HepG2 (cell line): Measurements from ENCODE around the gene PPP1R18. TPM values are rescaled to one million over a fixed set of nuclear protein-coding genes. Genes with fewer than 3 reads are reported as not detected.
A peak's percentile ranks its signal among the peaks of the same experiment; 100 is the strongest.

ENCODE experiments used
- ARNT ChIP-seq: fragments of 450-650 bp; IDR thresholded peaks from 2 replicates; pipeline ENCODE4 v1.6.1; 2017
- ATF7-NPFF ChIP-seq: sonication (generic); formaldehyde crosslinking; IDR thresholded peaks from 2 replicates; pipeline ENCODE4 v1.8.1; 2023; ENCODE audit warnings: mild to moderate bottlenecking, low read depth, missing genetic modification reagents, moderate library complexity
- DBP ChIP-seq: sonication (generic); formaldehyde crosslinking; IDR thresholded peaks from 2 replicates; pipeline ENCODE4 v1.4.0; 2020; ENCODE audit warnings: missing genetic modification reagents; ENCODE audit errors: not compliant biosample characterization
- GLMP ChIP-seq: sonication (generic); formaldehyde crosslinking; IDR thresholded peaks from 2 replicates; pipeline ENCODE4 v1.9.0; 2021; ENCODE audit warnings: missing genetic modification reagents, mild to moderate bottlenecking, borderline replicate concordance
- KLF12 ChIP-seq: sonication (generic); formaldehyde crosslinking; IDR thresholded peaks from 2 replicates; pipeline ENCODE4 v1.4.0; 2020; ENCODE audit warnings: missing genetic modification reagents, borderline replicate concordance
- KMT2B ChIP-seq: IDR thresholded peaks from 2 replicates; pipeline ENCODE4 v1.6.1; 2016; ENCODE audit warnings: missing genetic modification reagents, missing compliant biosample characterization
- MIER3 ChIP-seq: IDR thresholded peaks from 2 replicates; pipeline ENCODE4 v1.6.1; 2016; ENCODE audit warnings: missing compliant biosample characterization, borderline replicate concordance
- MYC ChIP-seq: sonication (generic); formaldehyde crosslinking; IDR thresholded peaks from 2 replicates; pipeline ENCODE4 v1.9.0; 2021; ENCODE audit warnings: missing genetic modification reagents, borderline replicate concordance
- NCOA1 ChIP-seq: sonication (generic); formaldehyde crosslinking; IDR thresholded peaks from 2 replicates; pipeline ENCODE4 v1.9.0; 2021; ENCODE audit warnings: missing genetic modification reagents
- PAWR ChIP-seq: sonication (generic); formaldehyde crosslinking; IDR thresholded peaks from 2 replicates; pipeline ENCODE4 v1.4.0; 2020; ENCODE audit warnings: missing genetic modification reagents, mild to moderate bottlenecking, borderline replicate concordance
- YEATS2 ChIP-seq: sonication (generic); formaldehyde crosslinking; IDR thresholded peaks from 2 replicates; pipeline ENCODE4 v1.4.0; 2020; ENCODE audit warnings: missing genetic modification reagents, borderline replicate concordance
- ZKSCAN5 ChIP-seq: sonication (generic); formaldehyde crosslinking; IDR thresholded peaks from 2 replicates; pipeline ENCODE4 v1.5.1; 2020; ENCODE audit warnings: mild to moderate bottlenecking, missing genetic modification reagents
- ZNF17 ChIP-seq: sonication (generic); formaldehyde crosslinking; IDR thresholded peaks from 2 replicates; pipeline ENCODE4 v1.5.0; 2020; ENCODE audit warnings: mild to moderate bottlenecking, missing genetic modification reagents
- polyA plus RNA-seq, 8 experiments: library from polyadenylated mRNA; depleted of rRNA in 3 of 8; stranded (reverse) in 7 of 8; unstranded in 1 of 8; fragments of >200 nt; fragmentation: Illumina TruSeq in 4 of 8; extraction: Trizol in 4 of 8; gene quantifications; 2 replicates each; pipeline versions ENCODE4 v1.2.1 to v1.2.3, GENCODE V29; 2011 to 2016; ENCODE audit warnings: low read depth in 4 of 8, missing spikeins in 1 of 8, mixed read lengths in 1 of 8; ENCODE audit not compliant: insufficient read depth in 1 of 8
- total RNA-seq, 5 experiments: library from RNA; depleted of rRNA; stranded (reverse); fragments of >200 nt; fragmentation: Illumina TruSeq; extraction: Trizol; gene quantifications; 2 replicates each; pipeline ENCODE4 v1.2.3, GENCODE V29; 2016; ENCODE audit warnings: low read depth in 1 of 5
- TF ChIP-seq, protein P1 (sequence below): sonication (generic); formaldehyde crosslinking; IDR thresholded peaks from 2 replicates; pipeline ENCODE4 v1.5.0; 2020; ENCODE audit warnings: missing genetic modification reagents
- TF ChIP-seq, protein P2 (sequence below): IDR thresholded peaks from 2 replicates; pipeline ENCODE4 v1.4.0; 2020; ENCODE audit warnings: mild to moderate bottlenecking, missing genetic modification reagents
- TF ChIP-seq, protein P3 (sequence below): sonication (generic); formaldehyde crosslinking; IDR thresholded peaks from 2 replicates; pipeline ENCODE4 v1.4.0; 2020; ENCODE audit warnings: mild to moderate bottlenecking, missing genetic modification reagents, borderline replicate concordance

The PPP1R18 gene
- total and polyA plus RNA-seq, 2 of the 13 experiments (the other 11 are each of a cell fraction or from before 2014, with no cell fraction given) = 4.9 to 9.2 TPM

DNA sequence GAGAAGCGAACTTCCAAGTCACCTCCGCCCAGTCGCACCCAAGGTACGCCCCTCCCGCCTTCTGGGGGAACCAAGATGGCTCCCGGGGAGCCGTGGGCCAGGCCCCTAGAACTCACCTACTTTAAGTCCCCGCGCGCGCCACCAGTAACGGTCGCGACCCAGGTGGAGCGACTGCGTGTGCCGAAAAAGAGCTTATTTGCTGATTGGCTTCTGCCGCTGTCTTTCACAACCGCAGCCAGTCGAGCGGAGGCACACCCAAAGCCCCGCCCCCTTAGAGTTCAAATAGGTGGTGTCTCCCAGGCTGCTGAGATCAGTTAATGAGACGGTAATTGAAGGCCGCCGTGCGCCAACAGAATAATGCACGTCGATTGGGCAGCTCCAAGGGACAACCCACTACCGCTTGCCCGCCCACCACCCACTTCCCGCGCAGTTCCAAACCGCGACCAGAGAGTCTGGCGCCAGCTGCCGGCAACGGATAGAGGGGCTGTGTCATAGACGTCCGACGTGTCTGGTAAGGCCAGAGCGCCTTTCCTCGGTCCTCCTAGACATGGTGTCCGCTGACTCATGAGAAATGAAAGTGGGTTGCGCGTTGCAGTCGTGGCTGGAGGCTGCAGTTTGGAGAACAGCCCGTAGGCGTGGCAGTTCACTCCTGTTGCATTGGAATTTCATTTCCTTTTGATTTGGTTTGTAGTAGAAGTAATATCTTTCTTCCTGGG is 30.8 kb upstream of the PPP1R18 start, which contains the start of gene MDC1 (continued):
- TF ChIP-seq PAWR (CRISPR knock-in tag) (peak; percentile 88; the same call in 1 of the 2 replicates), ARNT (no peak), YEATS2 (CRISPR knock-in tag) (peak; percentile 99), MYC (peak; percentile 93), KMT2B (CRISPR knock-in tag) (peak; percentile 95), KLF12 (CRISPR knock-in tag) (peak; percentile 89; the same call in 1 of the 2 replicates), MIER3 (peak; percentile 99), GLMP (no peak), DBP (CRISPR knock-in tag) (no peak), NCOA1 (CRISPR knock-in tag) (no peak), ZKSCAN5 (CRISPR knock-in tag) (no peak), ATF7-NPFF (CRISPR knock-in tag) (peak; percentile 94; the same call in 1 of the 2 replicates), ZNF17 (no peak)
- TF ChIP-seq, protein P1, sequence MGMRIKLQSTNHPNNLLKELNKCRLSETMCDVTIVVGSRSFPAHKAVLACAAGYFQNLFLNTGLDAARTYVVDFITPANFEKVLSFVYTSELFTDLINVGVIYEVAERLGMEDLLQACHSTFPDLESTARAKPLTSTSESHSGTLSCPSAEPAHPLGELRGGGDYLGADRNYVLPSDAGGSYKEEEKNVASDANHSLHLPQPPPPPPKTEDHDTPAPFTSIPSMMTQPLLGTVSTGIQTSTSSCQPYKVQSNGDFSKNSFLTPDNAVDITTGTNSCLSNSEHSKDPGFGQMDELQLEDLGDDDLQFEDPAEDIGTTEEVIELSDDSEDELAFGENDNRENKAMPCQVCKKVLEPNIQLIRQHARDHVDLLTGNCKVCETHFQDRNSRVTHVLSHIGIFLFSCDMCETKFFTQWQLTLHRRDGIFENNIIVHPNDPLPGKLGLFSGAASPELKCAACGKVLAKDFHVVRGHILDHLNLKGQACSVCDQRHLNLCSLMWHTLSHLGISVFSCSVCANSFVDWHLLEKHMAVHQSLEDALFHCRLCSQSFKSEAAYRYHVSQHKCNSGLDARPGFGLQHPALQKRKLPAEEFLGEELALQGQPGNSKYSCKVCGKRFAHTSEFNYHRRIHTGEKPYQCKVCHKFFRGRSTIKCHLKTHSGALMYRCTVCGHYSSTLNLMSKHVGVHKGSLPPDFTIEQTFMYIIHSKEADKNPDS (CRISPR knock-in tag) = 0 out of 2 replicates have a peak, but pooled peaks have one; percentile 39
- TF ChIP-seq, protein P2, sequence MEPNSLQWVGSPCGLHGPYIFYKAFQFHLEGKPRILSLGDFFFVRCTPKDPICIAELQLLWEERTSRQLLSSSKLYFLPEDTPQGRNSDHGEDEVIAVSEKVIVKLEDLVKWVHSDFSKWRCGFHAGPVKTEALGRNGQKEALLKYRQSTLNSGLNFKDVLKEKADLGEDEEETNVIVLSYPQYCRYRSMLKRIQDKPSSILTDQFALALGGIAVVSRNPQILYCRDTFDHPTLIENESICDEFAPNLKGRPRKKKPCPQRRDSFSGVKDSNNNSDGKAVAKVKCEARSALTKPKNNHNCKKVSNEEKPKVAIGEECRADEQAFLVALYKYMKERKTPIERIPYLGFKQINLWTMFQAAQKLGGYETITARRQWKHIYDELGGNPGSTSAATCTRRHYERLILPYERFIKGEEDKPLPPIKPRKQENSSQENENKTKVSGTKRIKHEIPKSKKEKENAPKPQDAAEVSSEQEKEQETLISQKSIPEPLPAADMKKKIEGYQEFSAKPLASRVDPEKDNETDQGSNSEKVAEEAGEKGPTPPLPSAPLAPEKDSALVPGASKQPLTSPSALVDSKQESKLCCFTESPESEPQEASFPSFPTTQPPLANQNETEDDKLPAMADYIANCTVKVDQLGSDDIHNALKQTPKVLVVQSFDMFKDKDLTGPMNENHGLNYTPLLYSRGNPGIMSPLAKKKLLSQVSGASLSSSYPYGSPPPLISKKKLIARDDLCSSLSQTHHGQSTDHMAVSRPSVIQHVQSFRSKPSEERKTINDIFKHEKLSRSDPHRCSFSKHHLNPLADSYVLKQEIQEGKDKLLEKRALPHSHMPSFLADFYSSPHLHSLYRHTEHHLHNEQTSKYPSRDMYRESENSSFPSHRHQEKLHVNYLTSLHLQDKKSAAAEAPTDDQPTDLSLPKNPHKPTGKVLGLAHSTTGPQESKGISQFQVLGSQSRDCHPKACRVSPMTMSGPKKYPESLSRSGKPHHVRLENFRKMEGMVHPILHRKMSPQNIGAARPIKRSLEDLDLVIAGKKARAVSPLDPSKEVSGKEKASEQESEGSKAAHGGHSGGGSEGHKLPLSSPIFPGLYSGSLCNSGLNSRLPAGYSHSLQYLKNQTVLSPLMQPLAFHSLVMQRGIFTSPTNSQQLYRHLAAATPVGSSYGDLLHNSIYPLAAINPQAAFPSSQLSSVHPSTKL (CRISPR knock-in tag) = peak; percentile 79
- TF ChIP-seq, protein P3, sequence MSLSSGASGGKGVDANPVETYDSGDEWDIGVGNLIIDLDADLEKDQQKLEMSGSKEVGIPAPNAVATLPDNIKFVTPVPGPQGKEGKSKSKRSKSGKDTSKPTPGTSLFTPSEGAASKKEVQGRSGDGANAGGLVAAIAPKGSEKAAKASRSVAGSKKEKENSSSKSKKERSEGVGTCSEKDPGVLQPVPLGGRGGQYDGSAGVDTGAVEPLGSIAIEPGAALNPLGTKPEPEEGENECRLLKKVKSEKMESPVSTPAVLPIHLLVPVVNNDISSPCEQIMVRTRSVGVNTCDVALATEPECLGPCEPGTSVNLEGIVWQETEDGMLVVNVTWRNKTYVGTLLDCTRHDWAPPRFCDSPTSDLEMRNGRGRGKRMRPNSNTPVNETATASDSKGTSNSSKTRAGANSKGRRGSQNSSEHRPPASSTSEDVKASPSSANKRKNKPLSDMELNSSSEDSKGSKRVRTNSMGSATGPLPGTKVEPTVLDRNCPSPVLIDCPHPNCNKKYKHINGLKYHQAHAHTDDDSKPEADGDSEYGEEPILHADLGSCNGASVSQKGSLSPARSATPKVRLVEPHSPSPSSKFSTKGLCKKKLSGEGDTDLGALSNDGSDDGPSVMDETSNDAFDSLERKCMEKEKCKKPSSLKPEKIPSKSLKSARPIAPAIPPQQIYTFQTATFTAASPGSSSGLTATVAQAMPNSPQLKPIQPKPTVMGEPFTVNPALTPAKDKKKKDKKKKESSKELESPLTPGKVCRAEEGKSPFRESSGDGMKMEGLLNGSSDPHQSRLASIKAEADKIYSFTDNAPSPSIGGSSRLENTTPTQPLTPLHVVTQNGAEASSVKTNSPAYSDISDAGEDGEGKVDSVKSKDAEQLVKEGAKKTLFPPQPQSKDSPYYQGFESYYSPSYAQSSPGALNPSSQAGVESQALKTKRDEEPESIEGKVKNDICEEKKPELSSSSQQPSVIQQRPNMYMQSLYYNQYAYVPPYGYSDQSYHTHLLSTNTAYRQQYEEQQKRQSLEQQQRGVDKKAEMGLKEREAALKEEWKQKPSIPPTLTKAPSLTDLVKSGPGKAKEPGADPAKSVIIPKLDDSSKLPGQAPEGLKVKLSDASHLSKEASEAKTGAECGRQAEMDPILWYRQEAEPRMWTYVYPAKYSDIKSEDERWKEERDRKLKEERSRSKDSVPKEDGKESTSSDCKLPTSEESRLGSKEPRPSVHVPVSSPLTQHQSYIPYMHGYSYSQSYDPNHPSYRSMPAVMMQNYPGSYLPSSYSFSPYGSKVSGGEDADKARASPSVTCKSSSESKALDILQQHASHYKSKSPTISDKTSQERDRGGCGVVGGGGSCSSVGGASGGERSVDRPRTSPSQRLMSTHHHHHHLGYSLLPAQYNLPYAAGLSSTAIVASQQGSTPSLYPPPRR (CRISPR knock-in tag) = peak; percentile 85
